ENCODE results near the gene ANKRD28. TPM values are rescaled to one million over a fixed set of nuclear protein-coding genes. Genes with fewer than 3 reads are reported as not detected.
A peak's percentile ranks its signal among the peaks of the same experiment; 100 is the strongest.

The ANKRD28 gene
- total and polyA plus RNA-seq, 2 of the 4 experiments (the other 2 are of a cell fraction) = 52.6 to 211 TPM

- Histone ChIP-seq H3K36me3 (ENCODE audit: control insufficient read depth, insufficient read depth, low read length) (peaks cover 11% of the 10 kb centered on the region), H3K4me2 (ENCODE audit: low read depth, low read length) (no peak overlapping the region), H3K27me3 (ENCODE audit: control insufficient read depth, insufficient read depth, low read length) (no peaks in the 10 kb centered on the region), H3K4me3 (ENCODE audit: insufficient read depth, low read depth, low read length) (no peak overlapping the region), H3K9me1 (ENCODE audit: insufficient read depth, low read length) (peaks cover 10% of the 10 kb centered on the region), H2BK120ac (ENCODE audit: low read depth, low read length) (no peak overlapping the region), H4K91ac (ENCODE audit: insufficient read depth, low read depth, low read length) (no peak overlapping the region), H3K23ac (ENCODE audit: low read depth, low read length) (peak overlapping the region; percentile 22; the same call in 1 of the 2 replicates), H2AK5ac (ENCODE audit: low read depth, low read length) (no peak overlapping the region), H4K8ac (ENCODE audit: low read depth in 2 of 2, low read length in 2 of 2) (no peak overlapping the region), H3K4ac (ENCODE audit: low read depth, low read length) (no peak overlapping the region), H4K20me1 (ENCODE audit: insufficient read depth, low read length) (0 out of 2 replicates have a peak, but pooled peaks cover 3% of the 10 kb centered on the region), H3K79me1 (ENCODE audit: low read depth in 1 of 2, low read length in 2 of 2) (peaks cover 35 to 66% of the 10 kb centered on the region in 2 experiments), H3K4me1 (ENCODE audit: control insufficient read depth, insufficient read depth, low read length) (peaks cover 10% of the 10 kb centered on the region; the same call in 1 of the 2 replicates), H2AK9ac (replicated peaks; ENCODE audit: low read depth, low read length, poor library complexity) (no peak overlapping the region), H3K14ac (replicated peaks; ENCODE audit: low read depth, low read length) (no peak overlapping the region), H3K18ac (ENCODE audit: low read depth, low read length) (no peak overlapping the region), H4K5ac (ENCODE audit: low read depth, low read length) (no peak overlapping the region), H2AFZ (replicated peaks; ENCODE audit: low read length, poor library complexity) (no peak overlapping the region), H2BK5ac (ENCODE audit: low read depth, low read length, poor library complexity, severe bottlenecking) (peak overlapping the region; percentile 45), H2BK15ac (ENCODE audit: low read depth, low read length) (no peak overlapping the region), H2BK20ac (ENCODE audit: low read depth, low read length) (no peak overlapping the region), H3K27ac (ENCODE audit: insufficient read depth, low read length) (no peak overlapping the region), H3K56ac (ENCODE audit: extremely low read depth, insufficient read depth, low read length) (no peak overlapping the region; the same call in 1 of the 2 replicates), H3K9ac (ENCODE audit: low read depth, low read length) (no peak overlapping the region), H3K9me3 (ENCODE audit: control insufficient read depth, insufficient read depth, low read length) (no peaks in the 10 kb centered on the region)
- CTCF ChIA-PET = interaction anchor here (1.1 kb wide), 1 partner anchor 121 kb away, joined by 3 read pairs; no protein-coding TSS in a partner anchor
- no CpG with 5 or more reads among the region's 2 CpGs for WGBS, 2 experiments (ENCODE audit: extremely low coverage in 2 of 2, insufficient read length in 1 of 2)
- POLR2A ChIA-PET (ENCODE audit: unreplicated experiment) = no interaction called here
- intact Hi-C loops (cut with micrococcal nuclease) = no loop called here
- no peak for ATAC-seq (ENCODE audit: low read depth)
- BruUV-seq (replicated peaks) = no TSS peak
- TF ChIP-seq MXI1 (IDR thresholded peaks at IDR 0.05; ENCODE audit: borderline replicate concordance, low read depth, low read length) (no peak), CHD1 (IDR thresholded peaks at IDR 0.05; ENCODE audit: low read depth, low read length) (no peak), MAFK (IDR thresholded peaks at IDR 0.05; ENCODE audit: low read depth, low read length) (no peak), FOS (IDR thresholded peaks at IDR 0.05; ENCODE audit: low read depth, low read length) (no peak)
- in situ Hi-C loops (cut with MboI; ENCODE audit: low sequenced_read_pairs) = no loop called here
- dilution Hi-C loops (cut with HindIII; ENCODE audit: low sequenced_read_pairs, unreplicated experiment) = no loop called here
- DNase-seq = no peak
Measured at GRCh38 chr3:15755780-15756179, 42.0 kb downstream of the ANKRD28 start.

Data from IMR-90 (cell line).